ENCODE data around the gene IL10RA. TPM values are rescaled to one million over a fixed set of nuclear protein-coding genes. Genes with fewer than 3 reads are reported as not detected.

IL10RA gene
- total RNA-seq, 1 donor from 2014 or later, result 37.7 TPM

DNA sequence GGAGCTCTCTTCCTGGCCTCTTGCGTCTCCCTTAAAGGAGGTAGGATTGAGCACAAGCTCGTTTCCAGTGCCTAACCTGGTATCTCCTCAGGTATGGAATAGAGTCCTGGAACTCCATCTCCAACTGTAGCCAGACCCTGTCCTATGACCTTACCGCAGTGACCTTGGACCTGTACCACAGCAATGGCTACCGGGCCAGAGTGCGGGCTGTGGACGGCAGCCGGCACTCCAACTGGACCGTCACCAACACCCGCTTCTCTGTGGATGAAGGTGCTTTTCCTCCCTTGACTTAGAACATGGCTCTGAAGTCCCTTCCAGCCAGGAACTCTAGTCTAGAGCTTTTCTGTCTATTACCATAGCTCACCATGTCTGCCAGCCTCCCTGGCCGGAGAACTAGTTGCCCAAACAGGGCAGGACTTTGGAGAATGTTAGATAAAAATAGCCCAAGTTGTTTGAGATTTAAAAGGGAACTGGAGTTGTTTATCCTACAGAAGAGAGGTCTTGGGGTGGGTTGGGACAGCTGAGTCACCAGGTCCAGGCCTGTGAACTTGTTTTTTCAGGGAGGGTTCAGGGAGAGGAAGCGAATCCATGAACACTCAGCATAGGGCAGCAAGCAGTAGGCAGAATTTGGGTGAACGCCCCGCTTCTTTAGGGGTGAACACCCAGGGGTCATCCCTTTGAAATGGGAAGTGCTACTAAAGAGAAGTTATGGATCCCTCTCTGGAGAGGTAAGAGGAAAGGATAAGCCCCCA is 3.3 kb downstream of the IL10RA start:
- no peaks in the 10 kb centered on the region for H3K9me3 ChIP-seq
- peak in 1 of 2 donors; percentile 41 for ATAC-seq
- H3K4me3 ChIP-seq, result peak overlapping the region; percentile 65
- peaks cover 20% of the 10 kb centered on the region for H3K27me3 ChIP-seq (ENCODE audit: low read depth)
- intact Hi-C loops (cut with DNase I), result no loop called here
- H3K4me1 ChIP-seq, result peaks cover 53% of the 10 kb centered on the region
- H3K36me3 ChIP-seq, result peaks cover 35% of the 10 kb centered on the region
- DNase-seq, result peak; percentile 59
- H3K27ac ChIP-seq, result peak overlapping the region; percentile 87
- TF ChIP-seq, protein P1, sequence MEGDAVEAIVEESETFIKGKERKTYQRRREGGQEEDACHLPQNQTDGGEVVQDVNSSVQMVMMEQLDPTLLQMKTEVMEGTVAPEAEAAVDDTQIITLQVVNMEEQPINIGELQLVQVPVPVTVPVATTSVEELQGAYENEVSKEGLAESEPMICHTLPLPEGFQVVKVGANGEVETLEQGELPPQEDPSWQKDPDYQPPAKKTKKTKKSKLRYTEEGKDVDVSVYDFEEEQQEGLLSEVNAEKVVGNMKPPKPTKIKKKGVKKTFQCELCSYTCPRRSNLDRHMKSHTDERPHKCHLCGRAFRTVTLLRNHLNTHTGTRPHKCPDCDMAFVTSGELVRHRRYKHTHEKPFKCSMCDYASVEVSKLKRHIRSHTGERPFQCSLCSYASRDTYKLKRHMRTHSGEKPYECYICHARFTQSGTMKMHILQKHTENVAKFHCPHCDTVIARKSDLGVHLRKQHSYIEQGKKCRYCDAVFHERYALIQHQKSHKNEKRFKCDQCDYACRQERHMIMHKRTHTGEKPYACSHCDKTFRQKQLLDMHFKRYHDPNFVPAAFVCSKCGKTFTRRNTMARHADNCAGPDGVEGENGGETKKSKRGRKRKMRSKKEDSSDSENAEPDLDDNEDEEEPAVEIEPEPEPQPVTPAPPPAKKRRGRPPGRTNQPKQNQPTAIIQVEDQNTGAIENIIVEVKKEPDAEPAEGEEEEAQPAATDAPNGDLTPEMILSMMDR (IDR thresholded peaks at IDR 0.05), result no peak

DNA sequence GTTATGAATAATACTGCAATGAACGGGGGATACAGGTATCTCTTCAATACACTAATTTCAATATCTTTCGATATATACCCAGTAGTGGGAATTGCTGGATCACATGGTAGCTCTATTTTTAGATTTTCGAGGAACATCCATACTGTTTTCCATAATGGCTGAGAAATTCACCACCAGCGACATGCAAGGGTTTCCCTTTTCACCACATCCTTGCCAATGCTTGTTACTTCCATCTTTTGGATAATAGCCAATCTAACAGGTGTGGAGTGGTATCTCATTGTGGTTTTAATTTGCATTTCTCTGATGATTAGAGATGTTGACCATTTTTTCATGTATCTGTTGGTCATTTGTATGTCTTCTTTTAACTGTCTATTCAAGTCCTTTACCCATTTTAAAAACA is 5.9 kb downstream of the IL10RA start:
- intact Hi-C loops (cut with DNase I), result no loop called here
- ATAC-seq (no peak), DNase-seq (no peak)
- peaks cover 18% of the 10 kb centered on the region for H3K27me3 ChIP-seq (ENCODE audit: low read depth)
- TF ChIP-seq, protein P1 (IDR thresholded peaks at IDR 0.05), result no peak
- no peaks in the 10 kb centered on the region for H3K9me3 ChIP-seq
- peaks cover 40% of the 10 kb centered on the region for H3K4me1 ChIP-seq
- peaks cover 61% of the 10 kb centered on the region for H3K36me3 ChIP-seq
- H3K27ac ChIP-seq, result no peak overlapping the region
- peak overlapping the region; percentile 6 for H3K4me3 ChIP-seq

DNA sequence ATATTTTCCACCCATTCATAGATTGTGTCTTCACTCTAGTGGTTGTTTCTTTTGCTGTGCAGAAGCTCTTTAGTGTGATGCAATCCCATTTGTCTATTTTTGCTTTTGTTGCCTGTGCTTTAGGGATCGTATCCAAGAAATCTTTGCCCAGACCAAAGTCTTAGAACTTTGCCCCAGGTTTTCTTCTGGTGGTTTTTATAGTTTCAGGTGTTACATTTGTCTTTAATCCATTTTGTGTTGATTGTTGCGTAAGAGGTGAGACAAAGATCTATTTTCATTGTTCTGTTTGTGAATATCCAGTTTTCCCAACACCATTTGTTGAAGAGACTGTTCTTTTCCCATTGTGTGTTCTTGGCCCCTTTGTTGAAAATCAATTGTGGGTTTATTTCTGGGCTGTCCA is 6.4 kb downstream of the IL10RA start:
- Histone ChIP-seq H3K36me3 (peaks cover 65% of the 10 kb centered on the region), H3K4me1 (peaks cover 40% of the 10 kb centered on the region), H3K4me3 (peak overlapping the region; percentile 6), H3K9me3 (no peaks in the 10 kb centered on the region), H3K27me3 (ENCODE audit: low read depth) (peaks cover 14% of the 10 kb centered on the region), H3K27ac (no peak overlapping the region)
- no peak for DNase-seq
- intact Hi-C loops (cut with DNase I), result no loop called here
- TF ChIP-seq, protein P1 (IDR thresholded peaks at IDR 0.05), result no peak
- no peak for ATAC-seq

DNA sequence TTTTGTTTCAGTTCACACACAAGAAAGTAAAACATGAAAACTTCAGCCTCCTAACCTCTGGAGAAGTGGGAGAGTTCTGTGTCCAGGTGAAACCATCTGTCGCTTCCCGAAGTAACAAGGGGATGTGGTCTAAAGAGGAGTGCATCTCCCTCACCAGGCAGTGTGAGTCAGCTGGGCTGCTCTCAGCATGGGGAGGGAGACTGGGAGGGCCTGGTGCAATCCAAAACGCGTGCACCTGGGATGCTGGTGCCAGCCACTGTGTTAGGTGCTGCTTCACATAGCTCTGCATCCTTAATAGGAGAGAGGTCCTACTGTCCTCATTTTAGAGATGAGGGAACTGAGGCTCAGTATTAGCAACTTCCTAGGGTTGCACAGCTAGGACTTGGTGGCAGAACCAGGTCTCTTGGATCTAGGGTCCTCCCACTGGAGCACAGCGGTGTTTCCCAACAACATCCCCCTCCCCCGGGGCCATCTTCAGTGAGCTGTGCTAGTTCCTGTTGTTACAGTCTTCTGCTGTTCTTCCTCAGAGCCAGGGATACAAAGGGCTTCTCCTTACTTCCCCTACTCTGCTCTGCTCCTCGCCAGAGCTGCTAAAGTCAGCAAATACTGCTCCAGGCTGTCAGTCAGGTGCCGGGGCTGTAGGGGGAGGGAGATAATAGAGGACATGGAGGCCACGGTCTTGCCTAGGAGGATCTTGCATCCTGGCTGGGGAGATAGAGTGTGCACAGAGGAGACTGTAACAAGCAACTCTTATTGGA is 8.0 kb downstream of the IL10RA start:
- peaks cover 4% of the 10 kb centered on the region for H3K27me3 ChIP-seq (ENCODE audit: low read depth)
- intact Hi-C loops (cut with DNase I), result no loop called here
- H3K4me1 ChIP-seq, result peaks cover 34% of the 10 kb centered on the region
- no peaks in the 10 kb centered on the region for H3K9me3 ChIP-seq
- peak; percentile 46 to 65 for ATAC-seq
- DNase-seq, result peak; percentile 55
- no peak overlapping the region for H3K27ac ChIP-seq
- H3K4me3 ChIP-seq, result no peak overlapping the region
- peaks cover 65% of the 10 kb centered on the region for H3K36me3 ChIP-seq
- TF ChIP-seq, protein P1 (IDR thresholded peaks at IDR 0.05), result no peak

DNA sequence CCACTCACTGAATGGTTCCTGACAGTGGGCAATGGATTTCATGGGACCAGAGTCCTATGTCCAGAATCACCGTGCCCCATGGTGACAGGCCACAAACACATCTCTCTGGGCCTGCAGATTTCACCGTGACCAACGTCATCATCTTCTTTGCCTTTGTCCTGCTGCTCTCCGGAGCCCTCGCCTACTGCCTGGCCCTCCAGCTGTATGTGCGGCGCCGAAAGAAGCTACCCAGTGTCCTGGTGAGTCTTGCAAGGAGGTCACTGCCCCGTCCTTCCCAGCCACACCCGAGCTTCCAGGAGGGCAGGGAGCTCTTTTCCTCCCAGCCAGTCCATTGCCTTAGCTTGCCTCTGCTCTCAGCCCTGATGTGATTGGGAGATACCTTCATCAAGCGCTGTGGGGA is 9.3 kb downstream of the IL10RA start:
- H3K27me3 ChIP-seq (ENCODE audit: low read depth), result no peaks in the 10 kb centered on the region
- no peak overlapping the region for H3K27ac ChIP-seq
- no peak overlapping the region for H3K4me3 ChIP-seq
- H3K4me1 ChIP-seq, result peaks cover 33% of the 10 kb centered on the region
- ATAC-seq (no peak), DNase-seq (peak; percentile 23)
- TF ChIP-seq, protein P1 (IDR thresholded peaks at IDR 0.05), result no peak
- no peaks in the 10 kb centered on the region for H3K9me3 ChIP-seq
- H3K36me3 ChIP-seq, result peaks cover 65% of the 10 kb centered on the region
- intact Hi-C loops (cut with DNase I), result no loop called here

Measured in lower lobe of right lung (tissue), 2 donors.